Adrenal gland (tissue), 12 donors: ENCODE measurements around the gene SNX32. TPM values are rescaled to one million over a fixed set of nuclear protein-coding genes. Genes with fewer than 3 reads are reported as not detected.

Experiments used
- DNase-seq, 7 donors: peaks; one replicate each; pipeline ENCODE4 v3.0.0-alpha.2; 2019 to 2020
- H3K27ac ChIP-seq, 5 donors: fragments of 200-600 bp; sonication (generic) in 4 of 5; 1 replicate in 3 of 5; 2 replicates in 2 of 5; pipeline versions ENCODE4 v1.5.1 to v1.8.0; 2016 to 2020; ENCODE audit warnings: mild to moderate bottlenecking in 1 of 5
- H3K27me3 ChIP-seq: fragments of 200-600 bp; 2 replicates; pipeline ENCODE4 v1.8.0; 2021
- H3K36me3 ChIP-seq, 2 donors: fragments of 200-600 bp; replicated peaks in 1 of 2; 1 replicate in 1 of 2; 2 replicates in 1 of 2; pipeline versions ENCODE4 v1.5.1 to v1.8.0; 2018 to 2022
- H3K4me1 ChIP-seq, 2 donors: fragments of 200-600 bp; replicated peaks in 1 of 2; 1 replicate in 1 of 2; 2 replicates in 1 of 2; pipeline versions ENCODE4 v1.5.1 to v1.8.0; 2018 to 2021
- H3K4me3 ChIP-seq, 4 donors: fragments of 200-600 bp; sonication (generic) in 3 of 4; one replicate each; pipeline ENCODE4 v1.5.1; 2016 to 2018
- H3K9me3 ChIP-seq, 3 donors: fragments of 200-600 bp; sonication (generic) in 1 of 3; replicated peaks in 1 of 3; 1 replicate in 2 of 3; 2 replicates in 1 of 3; pipeline versions ENCODE4 v1.5.1 to v1.8.0; 2016 to 2021
- CTCF ChIP-seq, 6 experiments: fragments of 450-650 bp in 4 of 6; fragments of 200-600 bp in 2 of 6; sonication (generic) in 1 of 6; IDR thresholded peaks; 1 replicate in 5 of 6; 2 replicates in 1 of 6; pipeline versions ENCODE4 v1.5.1 to v1.8.0; 2016 to 2021; ENCODE audit warnings: antibody characterized with exemption in 6 of 6, mild to moderate bottlenecking in 2 of 6, moderate library complexity in 1 of 6
- POLR2A ChIP-seq, 2 donors: fragments of 450-650 bp; IDR thresholded peaks; one replicate each; pipeline ENCODE4 v1.6.1; 2017; ENCODE audit warnings: antibody characterized with exemption in 2 of 2, mild to moderate bottlenecking in 2 of 2, moderate library complexity in 1 of 2
- WGBS, 4 donors: extraction: QIAGEN DNeasy Blood & Tissue Kit in 2 of 4; methylation state at CpG; one replicate each; pipeline versions ENCODE4 v1.1.5 to v1.1.7; 2013 to 2017; 5-methylcytosine and 5-hydroxymethylcytosine counted together
- intact Hi-C, 2 donors: fragments of 100-400 bp; cut with DNase I; formaldehyde crosslinking; loops; one replicate each; pipeline versions ENCODE4 v1.14.1 to v1.15.0; 2022 to 2023
- polyA plus RNA-seq, 3 donors: library from polyadenylated mRNA; stranded (reverse); fragments of 200-250 nt in 2 of 3; fragments of 350-450 nt in 1 of 3; fragmentation: Illumina TruSeq in 1 of 3; extraction: RNeasy Lipid Tissue Mini Kit (QIAGEN cat#74804) in 1 of 3; gene quantifications; one replicate each; pipeline ENCODE4 v1.2.3, GENCODE V29; 2013 to 2014
- total RNA-seq, 9 donors: library from RNA; depleted of rRNA in 4 of 9; stranded (reverse); fragments of >200 nt in 4 of 9; fragments of 120-200 nt in 1 of 9; fragmentation: NEBNext Ultra II Directional in 1 of 9; extraction: Animal tissue kit (Norgen Biotek cat#: 25700) in 1 of 9; gene quantifications; one replicate each; pipeline versions ENCODE4 v1.1.0 to v1.2.4, GENCODE V29; 2013 to 2023
- donor health status: healthy with polysubstance abuse.
- donor health status: Bipolar disorder and iron deficiency.
- donor health status: DM: yes; HTN: yes; CAD: no.
- donor health status: DM: no; HTN: no; CAD: no.
- donor health status: DM: no; HTN: no; CAD: no.
- donor health status: DM: yes; HTN: yes; CAD: no.

Gene SNX32
- total and polyA plus RNA-seq, 12 donors: 0.11 to 1.2 (median 0.50) TPM; not detected in 3

- Histone ChIP-seq H3K9me3 (no peaks in the 10 kb centered on the region), H3K36me3 (peaks cover 0 to 43% of the 10 kb centered on the region in 2 donors), H3K27ac (no peak overlapping the region), H3K4me3 (no peak overlapping the region), H3K4me1 (peaks cover 15 to 21% of the 10 kb centered on the region in 2 donors), H3K27me3 (no peaks in the 10 kb centered on the region)
- intact Hi-C loops: loop anchor here (2.0 to 5.0 kb wide), 3 partner anchors 78 to 104 kb away; partner anchors contain the start of gene SART1 (in 2 of the 2)
- TF ChIP-seq POLR2A (IDR thresholded peaks at IDR 0.05): no peak
- peak; percentile 97 to 100 (median 98) for TF ChIP-seq CTCF (IDR thresholded peaks at IDR 0.05)
- WGBS, 4 donors: 15 to 20% (median 16%) methylated on average over 8 to 9 of the region's 9 CpGs; no CpG with 5 or more reads in 1 of the 4 donors
- DNase-seq: peak; percentile 73 to 84 (median 79)
Measured at GRCh38 chr11:65884716-65885092, 50.9 kb downstream of the SNX32 start.

GRCh38 chr11:65885231-65885630, 51.5 kb downstream of the SNX32 start:
- H3K4me3 ChIP-seq: no peak overlapping the region
- no peak for TF ChIP-seq POLR2A (IDR thresholded peaks at IDR 0.05)
- no peak for TF ChIP-seq CTCF (IDR thresholded peaks at IDR 0.05)
- peaks cover 0 to 43% of the 10 kb centered on the region in 2 donors for H3K36me3 ChIP-seq
- 86 to 96% (median 90%) methylated on average over 7 of the region's 7 CpGs for WGBS, 4 donors
- intact Hi-C loops: loop anchor here (2.0 to 5.0 kb wide), 2 partner anchors 77 to 104 kb away; partner anchors contain the start of gene SART1 (in 1 of the 2)
- DNase-seq: peak in 1 of 7 donors; percentile 22
- no peak overlapping the region for H3K27ac ChIP-seq
- no peaks in the 10 kb centered on the region for H3K27me3 ChIP-seq
- H3K4me1 ChIP-seq: peaks cover 20 to 26% of the 10 kb centered on the region in 2 donors
- H3K9me3 ChIP-seq: no peaks in the 10 kb centered on the region

GRCh38 chr11:65885808-65886536, 52.2 kb downstream of the SNX32 start:
- DNase-seq: no peak
- no peaks in the 10 kb centered on the region for H3K27me3 ChIP-seq
- no peak overlapping the region for H3K4me3 ChIP-seq
- 88 to 91% (median 89%) methylated on average over 11 to 12 of the region's 12 CpGs for WGBS, 4 donors
- TF ChIP-seq CTCF (IDR thresholded peaks at IDR 0.05) (no peak), POLR2A (IDR thresholded peaks at IDR 0.05) (no peak)
- H3K27ac ChIP-seq: no peak overlapping the region
- intact Hi-C loops: loop anchor here (2.0 to 5.0 kb wide), 2 partner anchors 76 to 103 kb away; partner anchors contain the start of gene SART1 (in 1 of the 2)
- peaks cover 0 to 43% of the 10 kb centered on the region in 2 donors for H3K36me3 ChIP-seq
- H3K9me3 ChIP-seq: no peaks in the 10 kb centered on the region
- peaks cover 24 to 26% of the 10 kb centered on the region in 2 donors for H3K4me1 ChIP-seq

GRCh38 chr11:65886826-65887722, 53.3 kb downstream of the SNX32 start:
- Histone ChIP-seq H3K4me1 (peaks cover 36% of the 10 kb centered on the region in 2 donors), H3K9me3 (no peaks in the 10 kb centered on the region), H3K36me3 (peaks cover 0 to 42% of the 10 kb centered on the region in 2 donors), H3K27me3 (no peaks in the 10 kb centered on the region), H3K27ac (peak overlapping the region in 3 of 5 donors; percentile 95 to 99 (median 96)), H3K4me3 (no peak overlapping the region)
- intact Hi-C loops: loop anchor here in 1 of 2 donors (5.0 kb wide), 1 partner anchor 75 kb away; the partner anchor contains the start of gene SART1
- WGBS, 4 donors: 81 to 84% (median 82%) methylated on average over 11 to 14 of the region's 14 CpGs
- no peak for TF ChIP-seq POLR2A (IDR thresholded peaks at IDR 0.05)
- TF ChIP-seq CTCF (IDR thresholded peaks at IDR 0.05): no peak
- DNase-seq: peak in 2 of 7 donors; percentile 26 to 47
